ENCODE measurements around the gene CACNA2D3.

The CACNA2D3 gene

DNA sequence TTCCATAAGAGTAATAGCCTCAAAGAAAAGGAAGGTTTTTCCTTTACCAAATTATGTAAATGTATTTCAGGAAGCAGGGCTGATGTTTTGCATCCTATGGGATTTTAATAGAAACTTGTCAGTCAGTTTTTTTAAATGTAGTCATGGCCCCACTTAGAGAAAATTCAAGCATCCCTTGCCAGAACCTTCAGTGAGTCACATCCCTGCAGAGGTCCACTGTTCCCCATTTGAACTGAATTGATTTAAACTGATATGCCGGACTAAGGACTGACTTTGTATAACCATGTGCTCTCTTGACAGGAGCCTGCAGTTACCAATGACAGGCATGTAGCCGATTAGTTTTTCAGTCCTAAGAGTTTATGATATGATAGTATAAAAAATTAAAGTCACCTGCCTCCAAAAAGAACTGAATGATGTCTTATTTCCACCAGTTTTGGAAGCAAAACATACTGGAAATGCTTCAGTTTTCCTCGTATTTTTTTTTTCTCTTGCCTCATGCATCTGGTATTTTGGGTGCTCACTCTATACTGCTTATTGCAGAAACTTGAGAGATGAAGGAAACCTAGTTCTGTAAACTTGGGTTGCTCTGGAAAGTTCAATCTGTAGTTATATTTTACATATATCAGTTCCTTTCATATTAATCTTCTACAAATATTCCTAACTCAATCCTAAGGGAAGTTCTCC lies 774.8 kb downstream of the CACNA2D3 start:
- DNase-seq = no peak

DNA sequence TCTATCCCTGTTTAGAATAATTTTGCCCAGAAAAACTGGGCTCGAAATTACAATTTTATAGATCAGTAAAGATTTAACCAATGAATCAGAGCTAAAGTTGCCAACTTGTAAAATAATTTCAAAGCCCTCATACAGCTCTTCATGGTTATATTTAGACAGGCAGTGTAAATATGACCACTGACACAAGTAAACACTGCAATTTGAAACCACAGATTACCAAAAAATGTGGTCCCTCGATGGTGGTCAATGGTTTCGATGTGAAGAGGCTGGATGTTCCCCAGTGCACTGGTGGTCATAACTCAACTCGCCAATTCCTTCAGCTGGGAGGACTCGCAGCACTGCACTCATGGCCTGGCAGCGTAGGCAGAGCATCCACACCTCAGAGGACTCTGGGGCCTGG lies 776.9 kb downstream of the CACNA2D3 start:
- no peak for DNase-seq

DNA sequence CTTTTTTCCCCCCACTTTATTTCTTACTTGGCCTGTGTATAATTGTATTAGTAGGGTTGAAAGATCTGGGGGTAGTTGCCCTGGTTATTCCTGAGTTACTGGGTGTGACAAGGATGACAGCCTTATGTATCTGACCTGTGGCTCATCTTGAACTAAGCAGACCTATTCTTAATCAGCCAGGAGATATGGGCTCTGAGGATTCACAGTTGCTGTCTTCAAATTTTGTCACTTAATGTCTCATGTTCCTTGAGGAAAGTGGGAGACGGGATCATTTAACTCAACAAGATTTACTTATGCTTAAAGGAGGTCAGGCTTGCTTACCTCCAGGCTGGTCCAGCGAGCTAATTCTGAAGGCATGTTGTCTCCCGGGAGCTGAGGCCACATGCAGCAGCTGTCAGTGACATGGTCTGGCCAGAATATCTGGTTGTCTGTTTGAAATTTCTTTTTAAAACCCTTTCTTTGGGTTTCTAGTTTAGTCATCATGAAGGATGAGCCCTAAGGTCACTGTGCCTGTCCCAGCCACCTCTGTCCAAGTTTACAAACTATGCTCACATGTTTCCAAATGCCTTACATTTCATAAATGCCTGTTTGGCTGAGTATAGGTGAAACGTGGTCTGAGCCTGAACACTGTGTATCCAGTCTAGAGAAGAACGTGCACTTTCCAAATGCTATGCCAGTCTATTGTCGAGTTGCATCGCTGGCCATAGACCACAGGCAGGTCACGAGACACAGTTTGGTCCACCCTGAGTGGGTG lies 778.7 kb downstream of the CACNA2D3 start:
- DNase-seq = no peak

DNA sequence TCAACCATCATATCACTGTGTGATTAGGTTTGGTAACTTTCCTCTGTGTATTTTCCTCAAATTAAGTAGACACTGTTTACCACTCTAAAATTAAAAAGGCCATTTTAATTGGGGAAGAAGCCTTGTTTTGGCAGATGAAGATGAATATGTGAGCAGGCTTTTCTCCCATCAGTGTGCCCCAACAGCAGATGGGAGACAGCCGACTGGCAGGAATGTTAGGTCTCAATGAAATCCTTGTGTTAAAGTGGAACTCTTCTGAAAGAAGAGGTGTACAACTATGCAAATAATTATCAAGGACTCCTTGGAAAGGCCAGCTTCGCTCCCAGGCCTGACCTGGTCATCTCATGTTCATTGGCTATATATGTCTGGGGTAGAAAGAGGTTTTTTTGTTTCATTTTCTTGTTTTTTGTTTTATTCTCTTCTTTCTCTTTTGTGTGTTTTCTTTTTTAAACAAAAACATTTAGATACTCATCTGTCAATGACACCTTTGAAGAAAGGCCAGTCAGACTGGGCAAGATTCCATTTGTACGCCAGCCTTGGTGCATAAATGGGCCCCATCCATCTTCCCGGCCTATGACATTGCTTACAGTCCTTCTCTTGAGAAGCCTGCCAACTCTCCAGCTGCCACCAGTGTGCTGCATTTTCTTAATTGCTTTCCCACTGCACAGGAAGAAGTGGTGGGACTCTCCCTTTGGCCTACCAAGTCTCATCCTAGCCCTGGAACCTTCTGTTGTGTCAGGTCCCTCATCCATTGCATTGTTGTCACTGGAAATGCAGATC lies 779.7 kb downstream of the CACNA2D3 start:
- DNase-seq = no peak

DNA sequence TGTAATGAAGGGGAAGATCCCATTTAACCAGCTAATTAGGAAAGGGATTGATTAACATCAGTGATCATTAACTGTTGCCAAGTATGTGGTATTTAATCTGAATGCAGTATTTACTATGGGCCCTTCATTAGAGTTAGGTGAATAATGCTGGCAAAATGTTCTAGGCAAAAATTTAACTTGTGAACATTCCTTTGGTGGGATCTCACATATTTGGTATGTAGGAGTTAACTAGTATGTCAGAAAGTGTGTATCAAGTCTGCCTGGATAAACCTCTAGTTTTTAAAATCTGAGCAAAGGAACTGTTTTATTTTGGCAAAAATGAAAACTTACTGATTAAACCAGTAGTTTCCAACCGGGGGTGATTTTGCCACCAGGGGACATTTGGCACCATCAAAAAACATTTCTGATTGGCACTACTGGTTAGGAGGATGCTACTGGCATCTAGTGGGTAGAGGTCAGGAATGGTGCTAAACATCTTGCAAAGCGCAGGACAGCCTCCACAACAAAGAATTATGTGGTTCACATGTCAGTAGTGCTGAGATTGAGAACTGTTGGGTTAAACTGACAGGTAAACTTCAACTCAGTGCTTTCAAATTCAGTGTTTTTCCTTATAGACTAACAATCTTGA lies 783.0 kb downstream of the CACNA2D3 start:
- DNase-seq = no peak

DNA sequence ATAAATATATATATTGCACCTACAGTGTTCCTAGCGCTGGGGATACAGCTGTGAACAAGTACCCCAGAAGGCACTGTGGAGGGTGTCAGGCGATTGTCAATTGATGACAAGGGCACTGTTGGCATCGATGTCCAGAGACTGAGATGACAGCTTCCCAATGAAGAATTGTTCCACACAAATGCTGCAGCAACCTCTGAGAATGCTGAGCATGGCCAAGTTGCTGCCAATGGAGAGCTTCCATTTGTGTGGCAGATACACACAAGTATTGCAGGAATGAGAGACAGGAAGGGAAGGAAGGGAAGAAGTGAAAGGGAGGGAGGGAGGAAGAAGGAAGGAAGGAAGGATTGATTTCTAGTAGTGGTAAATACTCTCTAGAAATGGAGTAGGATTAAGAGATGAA lies 783.6 kb downstream of the CACNA2D3 start:
- DNase-seq = no peak

DNA sequence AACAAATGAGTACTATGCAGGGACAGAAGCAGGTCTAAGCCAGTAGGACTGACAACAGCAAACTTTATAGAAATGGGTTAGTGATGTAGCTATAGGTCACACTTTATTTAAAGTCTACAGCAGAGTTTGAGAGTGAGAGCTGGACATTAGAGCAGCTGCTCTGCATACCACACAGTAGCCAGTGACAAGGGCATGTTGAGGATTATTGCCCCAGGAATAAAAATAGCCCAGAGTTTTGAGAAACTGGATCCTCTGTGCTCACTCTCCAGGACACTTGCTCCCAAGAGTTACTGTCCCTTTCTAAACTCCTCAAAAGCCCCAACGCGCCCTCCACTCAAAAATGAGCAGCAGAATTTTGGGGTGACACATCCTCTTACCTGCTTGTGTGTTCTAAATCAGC lies 784.4 kb downstream of the CACNA2D3 start:
- no peak for DNase-seq

DNA sequence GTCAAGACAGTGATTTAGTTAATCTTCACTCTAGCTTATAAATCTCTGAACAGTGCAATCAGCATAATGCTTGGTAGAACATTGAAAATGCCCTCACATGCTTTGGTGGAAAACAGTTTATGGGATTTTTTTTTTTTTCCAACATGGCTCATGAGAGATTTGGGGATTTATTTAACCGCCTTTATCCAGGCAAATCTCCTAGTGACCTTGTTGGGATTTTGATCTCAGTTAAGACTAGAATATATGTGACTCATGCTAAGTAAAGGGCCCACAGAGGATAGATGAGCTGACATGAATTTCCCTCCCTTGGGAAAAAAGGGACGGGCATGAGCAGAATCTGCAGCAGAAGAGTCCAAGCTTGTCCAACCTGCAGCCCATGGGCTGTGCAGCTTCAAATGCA lies 786.8 kb downstream of the CACNA2D3 start:
- DNase-seq = no peak

DNA sequence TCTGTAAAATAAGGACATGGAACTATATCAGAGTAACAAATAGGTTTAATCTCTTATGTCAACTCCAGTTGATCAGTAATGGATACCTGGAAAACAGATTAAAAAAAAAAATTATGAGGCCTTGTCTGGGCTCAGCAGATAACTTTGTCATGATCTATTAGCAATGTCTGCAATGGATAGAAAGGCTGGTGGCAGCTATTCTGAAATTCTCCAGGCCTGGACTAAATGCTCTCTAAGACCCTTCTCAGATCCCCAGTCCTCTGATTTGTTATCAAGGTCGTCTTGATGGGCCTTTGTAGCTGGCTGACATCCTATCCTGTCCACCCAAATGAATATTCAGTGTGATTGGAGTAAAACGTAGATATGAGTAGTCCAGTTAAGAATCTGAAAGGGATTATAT lies 791.8 kb downstream of the CACNA2D3 start:
- DNase-seq = no peak

DNA sequence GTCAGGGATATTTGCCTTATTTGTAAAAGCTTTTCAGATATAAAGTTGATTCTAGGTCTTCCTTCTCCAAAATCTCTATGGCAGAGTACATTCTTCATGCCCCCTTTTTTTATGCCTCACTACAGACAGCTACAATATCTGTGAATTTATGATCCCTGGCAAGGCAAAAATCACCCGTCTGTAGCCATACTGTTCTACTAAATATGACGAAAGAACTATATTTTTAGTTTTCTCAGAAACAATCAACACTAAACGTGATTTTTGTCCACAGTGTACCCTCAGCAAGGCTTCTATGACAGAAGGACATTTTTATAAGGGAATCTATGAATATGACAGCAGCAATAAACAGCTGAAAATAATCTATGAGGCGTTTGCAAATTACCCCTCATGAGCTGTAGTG lies 792.8 kb downstream of the CACNA2D3 start:
- no peak for DNase-seq

DNA sequence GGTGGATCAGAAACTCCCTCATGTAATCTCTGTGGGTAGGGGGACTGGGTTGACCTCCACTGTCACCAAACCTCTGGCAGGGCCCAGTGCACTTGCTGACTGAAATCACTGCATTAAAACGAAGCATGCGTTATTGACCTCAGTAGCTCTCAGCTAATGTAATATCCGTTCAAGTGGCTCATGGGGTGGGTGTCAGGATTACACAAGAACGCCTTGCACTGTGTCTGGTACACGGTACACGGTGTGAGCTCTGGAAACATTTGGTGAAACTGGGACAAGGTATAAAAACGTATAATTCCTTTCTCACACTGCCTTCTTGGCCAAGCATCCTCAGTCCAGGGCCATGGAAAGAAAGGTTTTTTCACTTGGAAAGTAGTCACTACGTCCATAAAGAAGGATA lies 793.6 kb downstream of the CACNA2D3 start:
- no peak for DNase-seq

DNA sequence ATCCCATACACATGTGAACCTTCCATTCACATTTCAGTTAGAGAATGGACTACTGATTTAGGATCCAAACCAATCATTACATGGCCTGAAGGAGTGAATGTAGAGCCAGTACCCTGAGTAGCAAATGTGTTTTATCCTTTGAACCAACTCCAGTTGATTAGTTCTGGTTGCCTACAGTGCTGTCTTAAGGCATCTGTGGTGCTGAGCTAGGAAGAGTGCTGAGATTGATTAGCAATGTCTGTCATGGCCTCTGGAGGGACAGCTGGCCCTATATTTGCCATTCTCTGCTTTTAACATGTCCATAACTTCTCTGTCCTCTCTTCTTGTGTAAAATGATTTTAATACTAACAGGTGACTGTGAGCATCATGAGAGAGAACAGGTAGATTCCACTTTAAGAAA lies 794.4 kb downstream of the CACNA2D3 start:
- DNase-seq = no peak

DNA sequence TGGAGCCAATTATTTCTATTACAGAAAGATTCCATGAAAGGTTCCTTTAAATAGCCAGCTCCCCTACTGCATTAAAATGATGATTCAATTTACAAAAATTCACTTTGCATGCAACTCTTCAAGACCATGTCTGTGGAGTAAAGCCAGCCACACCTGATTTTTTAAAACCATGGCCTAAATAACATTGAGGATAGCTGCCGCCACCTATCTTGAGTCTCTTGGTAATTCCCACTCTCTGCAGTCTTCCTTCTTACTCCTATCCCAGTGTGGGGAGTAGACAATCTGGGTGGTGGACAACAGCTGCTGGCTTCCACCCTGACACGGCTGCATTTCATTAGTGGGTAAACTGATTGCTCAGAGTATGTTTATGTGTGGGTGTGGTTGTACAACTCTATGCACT lies 794.8 kb downstream of the CACNA2D3 start:
- no peak for DNase-seq

DNA sequence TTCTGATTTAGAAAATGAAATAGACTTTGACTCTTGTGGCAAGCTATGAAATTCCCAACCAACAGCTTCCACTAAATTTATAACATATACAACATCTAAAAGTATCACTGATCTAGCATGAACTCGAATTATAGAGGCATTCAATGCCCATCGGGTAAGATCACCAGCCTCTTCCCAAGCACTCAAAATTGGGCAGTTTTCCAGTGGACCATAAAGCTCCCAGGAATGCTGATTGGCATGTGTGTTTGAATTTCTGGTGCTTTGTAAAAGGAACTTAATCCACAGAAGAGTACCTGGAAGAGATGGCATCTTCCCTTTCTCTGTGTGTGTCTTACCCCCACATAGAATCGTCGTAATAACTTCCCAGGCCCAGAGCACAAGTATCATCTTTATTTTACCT lies 795.5 kb downstream of the CACNA2D3 start:
- no peak for DNase-seq

DNA sequence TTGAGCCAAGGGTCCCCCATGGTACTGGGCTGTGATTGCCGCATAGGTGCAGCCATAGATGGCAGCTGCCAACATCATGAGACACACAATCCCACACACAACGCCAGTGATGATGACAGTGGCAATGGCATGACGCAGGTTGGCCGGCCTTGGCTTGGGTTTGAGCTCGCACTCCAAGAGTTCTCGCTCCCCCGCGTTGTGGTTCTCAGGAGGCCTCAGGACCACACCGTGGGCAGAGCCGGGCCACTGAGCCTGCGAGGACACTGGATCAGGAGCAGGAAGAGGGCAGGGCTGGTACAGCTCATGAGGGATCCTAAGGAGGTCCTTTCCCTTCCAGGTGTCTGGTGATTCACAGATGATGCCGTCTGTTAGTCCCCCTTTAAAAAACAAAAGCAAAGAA lies 796.2 kb downstream of the CACNA2D3 start:
- no peak for DNase-seq

DNA sequence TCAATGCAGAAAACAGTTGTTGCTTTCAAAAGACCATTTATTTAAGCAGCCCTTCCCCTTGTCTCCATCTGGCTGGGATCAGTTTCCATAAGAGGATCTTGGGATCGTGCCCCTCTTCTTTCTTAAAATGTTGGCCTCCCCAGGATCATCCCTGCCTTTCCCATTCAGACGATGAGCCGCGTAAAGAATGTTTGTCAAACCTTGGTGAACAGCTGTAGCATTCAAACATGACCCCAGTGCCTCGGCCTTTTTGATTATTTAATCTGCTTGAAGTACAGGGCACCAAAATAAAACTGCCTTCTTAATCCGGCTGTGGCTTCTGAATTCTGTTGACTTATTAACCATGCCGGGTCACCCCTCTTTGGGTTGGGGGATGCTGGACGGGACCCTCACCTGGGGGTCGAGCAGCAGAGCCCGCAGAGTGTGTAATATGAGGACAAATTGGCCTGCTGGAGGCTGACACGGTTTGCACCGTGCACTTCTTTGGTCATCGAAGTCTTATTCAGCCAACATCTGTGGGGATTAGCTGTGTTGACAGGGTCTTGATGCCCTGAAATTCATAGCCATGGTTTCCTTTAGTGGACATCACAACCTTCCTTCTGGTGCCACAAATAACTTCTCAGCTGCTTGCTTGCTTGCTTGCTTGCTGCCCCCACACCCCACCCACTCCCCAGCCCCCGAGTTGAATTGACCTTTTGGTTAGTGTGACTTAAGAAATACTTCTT lies 805.9 kb downstream of the CACNA2D3 start, which contains the start of gene LRTM1:
Gene LRTM1, minus strand, starts transcription at position 14 of the 725 bp plus-strand sequence. CDS start 148 bp downstream, outside the sequence.
- no peak for DNase-seq

DNA sequence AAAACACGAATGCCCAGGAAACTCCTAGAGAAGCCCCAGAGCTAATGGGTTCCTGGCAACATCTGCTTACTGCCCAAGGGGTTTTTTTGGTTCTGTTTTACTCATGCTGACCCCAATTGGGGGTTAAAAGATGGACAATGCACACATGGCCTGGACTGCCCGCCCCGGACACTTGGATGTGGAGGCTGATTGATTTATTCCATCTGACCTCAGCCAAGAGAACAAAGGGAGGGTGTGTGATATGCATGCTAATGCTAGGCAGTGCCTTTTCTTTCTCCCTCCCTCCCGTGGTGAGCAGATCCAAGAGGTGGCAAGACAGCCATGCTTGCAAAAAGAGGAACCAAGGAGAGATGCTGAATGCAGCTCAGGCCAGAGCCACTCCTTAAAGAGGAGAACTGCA lies 808.8 kb downstream of the CACNA2D3 start:
- no peak for DNase-seq

DNA sequence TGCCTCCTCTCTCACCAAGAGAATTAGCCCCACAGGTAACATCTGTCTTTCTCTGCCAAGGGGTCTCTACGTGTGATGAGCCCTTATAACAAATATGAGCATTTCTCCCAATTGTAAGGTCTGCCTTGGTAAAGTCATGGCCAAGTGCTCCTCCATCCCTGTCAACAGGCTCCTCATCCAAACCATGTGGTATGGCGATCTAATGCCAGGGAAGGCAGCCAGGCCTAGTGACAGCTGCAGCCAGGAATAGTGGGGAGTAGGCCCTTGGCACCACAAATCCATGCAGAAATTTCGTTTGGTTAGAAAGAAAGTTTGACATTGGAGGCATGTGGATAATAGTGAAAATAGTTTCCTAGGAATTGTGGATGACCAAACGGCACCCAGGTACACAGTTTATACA lies 810.3 kb downstream of the CACNA2D3 start:
- no peak for DNase-seq

DNA sequence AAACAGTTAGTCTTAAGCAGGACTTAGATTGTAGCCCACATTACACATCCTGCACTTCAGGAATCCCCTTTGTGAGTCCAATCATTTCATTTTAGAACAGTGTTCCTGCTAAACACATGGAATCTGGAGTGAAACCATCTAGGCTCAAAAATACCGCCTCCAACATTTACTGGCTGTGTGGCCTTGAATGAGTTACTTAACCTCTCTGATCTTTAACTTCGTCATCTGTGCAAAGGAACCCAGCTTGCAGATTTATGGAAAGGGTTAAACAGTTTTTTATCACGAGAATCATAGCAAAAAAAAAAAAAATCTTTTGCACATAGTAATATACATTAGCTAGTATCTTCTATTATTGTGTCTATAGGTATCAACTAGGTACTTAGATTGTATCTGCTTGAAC lies 813.5 kb downstream of the CACNA2D3 start:
- no peak for DNase-seq

DNA sequence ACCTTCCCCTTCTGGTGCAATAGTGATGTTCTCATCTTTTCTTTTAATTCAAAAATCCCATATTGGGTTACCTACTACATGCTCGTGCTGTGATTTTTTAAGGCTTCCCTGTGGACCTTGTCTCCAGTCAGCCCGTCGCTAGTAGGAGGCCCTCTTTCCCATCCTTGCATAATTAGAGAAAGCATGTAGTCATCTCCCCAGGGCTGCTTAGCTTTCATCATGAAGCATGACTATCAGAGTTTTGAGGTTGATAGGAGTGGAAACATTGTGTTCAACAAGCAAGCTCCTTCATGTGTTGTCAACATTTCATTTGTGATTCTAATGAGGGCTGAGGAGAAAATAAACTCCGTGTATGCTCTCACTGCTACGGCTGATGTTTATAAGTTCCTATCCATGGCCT lies 814.2 kb downstream of the CACNA2D3 start:
- no peak for DNase-seq

DNA sequence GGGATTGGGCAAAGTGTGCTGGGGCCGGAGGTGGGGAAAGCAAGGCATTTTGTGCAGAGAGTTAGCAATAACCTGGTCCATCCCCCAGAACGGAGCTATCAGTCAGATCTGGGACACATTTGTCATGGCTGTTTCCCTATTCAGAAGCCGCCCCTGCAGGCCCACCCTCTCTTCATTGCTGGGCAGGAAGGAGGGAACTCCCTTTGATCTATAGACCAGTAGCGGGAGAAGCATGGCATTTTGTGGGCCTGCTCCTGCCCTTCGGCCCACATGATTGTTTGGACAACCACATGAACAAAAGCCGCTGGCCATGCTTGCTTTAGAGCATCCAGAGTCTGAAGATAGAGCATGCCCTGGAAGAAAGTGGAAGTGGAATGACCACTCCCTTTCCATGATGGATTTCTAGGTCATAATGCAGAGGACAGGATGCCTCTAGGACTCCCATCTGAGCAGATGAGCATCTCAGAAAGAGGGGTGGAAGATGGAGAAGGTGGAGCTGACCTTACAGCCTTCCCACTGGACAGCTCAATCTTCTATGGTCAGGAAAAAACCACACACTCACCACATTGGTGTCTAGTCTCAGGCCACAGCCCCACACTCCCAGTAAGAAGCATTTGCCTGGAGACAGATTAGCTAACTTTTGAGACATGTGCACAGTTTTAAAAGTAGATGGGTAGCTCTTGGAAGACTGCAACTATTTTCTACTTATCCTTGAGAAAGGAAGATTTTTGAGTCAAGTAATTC lies 817.4 kb downstream of the CACNA2D3 start:
- DNase-seq = no peak

DNA sequence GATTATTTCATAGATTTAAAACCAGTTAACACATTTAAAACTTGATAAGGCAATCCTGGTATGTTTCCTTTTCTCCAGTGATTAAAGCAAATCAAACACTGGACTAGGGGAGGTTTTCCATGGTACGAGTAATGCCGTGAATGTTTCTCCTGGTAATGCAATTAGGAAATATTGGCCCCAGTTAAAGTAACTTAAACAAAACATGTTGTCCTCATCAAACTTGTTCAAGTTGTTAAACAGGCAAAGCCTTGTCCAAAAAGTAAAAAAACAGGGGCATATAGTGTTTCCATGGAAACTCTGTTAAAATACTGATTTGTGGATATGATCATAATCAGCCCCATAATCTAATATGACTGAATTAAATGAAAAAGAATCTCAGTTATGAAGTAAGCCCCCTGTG lies 818.6 kb downstream of the CACNA2D3 start:
- no peak for DNase-seq

Measured in inflammatory macrophage (primary cell).